Measurements from ENCODE around the gene CD52.

- TF ChIP-seq EZH2 (IDR thresholded peaks at IDR 0.05; ENCODE audit: low read depth) (no peak), CTCF (conservative IDR thresholded peaks at IDR 0.05) (no peak)
Measured at GRCh38 chr1:26300578-26301275, 17.0 kb upstream of the CD52 start.

Data from PC-9 (cell line).